ENCODE measurements around the gene AEBP1. TPM values are rescaled to one million over a fixed set of nuclear protein-coding genes. Genes with fewer than 3 reads are reported as not detected.

Gene AEBP1
- total RNA-seq, 1 donor from 2014 or later, result 21.6 TPM

DNA sequence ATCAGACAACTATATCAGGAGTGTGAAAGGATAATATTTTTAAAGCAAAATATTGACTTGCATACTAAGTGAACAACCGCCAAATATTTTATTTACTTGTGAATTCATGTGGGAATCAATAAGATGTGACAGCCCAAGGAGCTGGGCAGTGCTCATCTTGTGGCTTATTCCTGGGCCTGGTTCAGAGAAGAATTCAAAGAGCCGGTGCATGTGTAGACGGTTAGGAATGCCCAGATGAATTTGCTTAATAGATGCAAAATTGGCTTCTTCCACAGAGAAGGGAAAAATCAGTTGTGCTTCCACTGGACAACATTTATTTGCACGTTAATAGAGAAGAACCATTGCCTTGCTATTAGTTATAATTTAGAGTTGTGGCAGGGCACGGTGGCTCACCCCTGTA, 32.6 kb downstream of the AEBP1 start:
- no peaks in the 10 kb centered on the region for H3K36me3 Mint-ChIP-seq (ENCODE audit: low read depth)
- H3K4me1 Mint-ChIP-seq, result no peaks in the 10 kb centered on the region
- peaks cover 3% of the 10 kb centered on the region for H3K27me3 Mint-ChIP-seq
- no peak for DNase-seq
- H3K4me3 Mint-ChIP-seq, result no peak overlapping the region
- H3K9me3 Mint-ChIP-seq, result no peaks in the 10 kb centered on the region
- intact Hi-C loops (cut with micrococcal nuclease), result no loop called here
- no peak overlapping the region for H3K27ac Mint-ChIP-seq

DNA sequence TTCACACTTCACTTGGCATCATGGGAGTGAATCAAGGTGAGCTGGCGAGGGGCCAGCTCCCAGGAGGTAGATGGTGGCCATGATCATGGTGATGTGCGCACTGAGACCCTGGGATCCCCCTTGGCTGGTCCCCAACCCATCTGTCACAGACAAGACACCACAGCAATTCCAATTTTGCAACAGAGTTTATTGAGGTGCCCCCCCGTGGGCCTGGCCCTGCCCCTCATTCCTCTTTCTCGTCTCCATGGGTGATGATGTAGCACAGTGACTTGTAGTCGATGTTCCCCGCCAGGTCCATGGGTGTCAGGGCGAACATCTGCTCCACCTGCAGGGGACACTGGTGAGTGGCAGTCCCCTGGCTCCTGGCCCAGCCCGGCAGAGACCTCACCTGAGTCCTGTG, 34.6 kb downstream of the AEBP1 start:
- H3K27me3 Mint-ChIP-seq, result peaks cover 3% of the 10 kb centered on the region
- no peaks in the 10 kb centered on the region for H3K36me3 Mint-ChIP-seq (ENCODE audit: low read depth)
- no peak overlapping the region for H3K27ac Mint-ChIP-seq
- H3K4me3 Mint-ChIP-seq, result no peak overlapping the region
- no peaks in the 10 kb centered on the region for H3K4me1 Mint-ChIP-seq
- H3K9me3 Mint-ChIP-seq, result no peaks in the 10 kb centered on the region
- intact Hi-C loops (cut with micrococcal nuclease), result no loop called here
- no peak for DNase-seq

GRCh38 chr7:44139311-44140010, 35.3 kb downstream of the AEBP1 start:
- Mint-ChIP-seq H3K36me3 (ENCODE audit: low read depth) (no peaks in the 10 kb centered on the region), H3K4me1 (no peaks in the 10 kb centered on the region), H3K27me3 (peaks cover 3% of the 10 kb centered on the region), H3K27ac (no peak overlapping the region), H3K4me3 (no peak overlapping the region), H3K9me3 (no peaks in the 10 kb centered on the region)
- DNase-seq, result no peak
- intact Hi-C loops (cut with micrococcal nuclease), result no loop called here

DNA sequence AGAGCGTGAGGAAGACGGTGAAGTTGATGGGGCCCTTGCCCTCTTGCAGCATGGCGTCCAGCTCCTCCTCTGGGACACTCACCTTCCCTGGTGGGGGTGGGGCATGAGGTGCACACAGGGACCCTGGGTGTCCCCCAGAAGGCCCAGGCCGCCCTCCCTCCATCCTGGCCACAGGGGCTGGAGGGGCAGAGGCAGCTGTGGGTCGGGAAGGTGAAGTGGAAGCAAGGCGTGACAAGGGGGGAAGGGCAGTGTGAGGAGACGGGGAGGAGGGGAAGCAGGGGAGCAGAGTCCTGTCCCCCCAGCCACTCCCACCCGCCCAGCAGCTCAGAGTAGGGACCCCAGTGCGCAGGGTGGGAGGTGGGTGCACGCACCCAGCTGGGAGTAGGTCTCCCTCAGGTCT, 36.2 kb downstream of the AEBP1 start:
- Mint-ChIP-seq H3K4me3 (no peak overlapping the region), H3K27ac (no peak overlapping the region), H3K9me3 (no peaks in the 10 kb centered on the region)

DNA sequence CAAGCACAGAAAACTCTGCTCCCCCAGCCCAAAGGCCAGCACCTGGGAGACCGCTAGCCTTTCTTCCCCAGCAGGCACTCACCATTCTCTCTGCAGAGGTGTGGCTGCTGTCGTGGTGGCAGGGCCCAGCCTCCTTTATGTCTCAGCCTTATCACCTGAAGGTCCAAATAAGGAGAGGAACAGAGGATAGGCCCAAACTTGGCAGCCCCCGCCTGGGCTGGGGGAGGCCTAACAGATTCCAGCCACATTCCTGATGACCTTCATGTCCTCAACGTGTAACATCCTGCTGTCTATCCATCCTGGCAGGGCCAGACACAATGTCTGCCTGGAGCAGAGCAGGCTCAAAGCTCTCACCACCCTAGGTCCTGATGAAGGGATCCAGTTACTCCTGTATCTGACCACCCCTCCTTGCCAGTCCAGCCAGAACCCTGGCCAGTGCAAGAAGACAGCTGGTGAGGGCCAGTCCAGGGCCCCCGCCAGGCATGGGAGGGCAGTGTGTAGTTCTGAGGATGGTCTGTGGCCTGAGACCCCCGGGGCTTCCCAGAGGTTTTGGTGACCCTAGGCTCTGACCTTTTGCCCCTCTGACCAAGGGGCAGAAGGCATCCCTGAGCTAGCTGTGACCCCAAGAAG, 37.2 kb downstream of the AEBP1 start, which contains the start of gene MYL7:
Gene MYL7, minus strand, starts transcription at position 112 of the 630 bp plus-strand sequence. Its CDS starts 27 bp downstream, at position 85.
- Mint-ChIP-seq H3K4me1 (peaks cover 7% of the 10 kb centered on the region), H3K9me3 (no peaks in the 10 kb centered on the region), H3K4me3 (no peak within 1 kb of the TSS), H3K36me3 (ENCODE audit: low read depth) (no peaks in the 10 kb centered on the region), H3K27ac (no peak within 1 kb of the TSS), H3K27me3 (peaks cover 8% of the 10 kb centered on the region)
- no peak for DNase-seq
- intact Hi-C loops (cut with micrococcal nuclease), result no loop called here

More for the DNA sequence above, 36.2 kb downstream of the AEBP1 start:
- DNase-seq, result no peak
- Mint-ChIP-seq H3K4me1 (peaks cover 3% of the 10 kb centered on the region), H3K36me3 (ENCODE audit: low read depth) (no peaks in the 10 kb centered on the region), H3K27me3 (peaks cover 7% of the 10 kb centered on the region)
- intact Hi-C loops (cut with micrococcal nuclease), result no loop called here

DNA sequence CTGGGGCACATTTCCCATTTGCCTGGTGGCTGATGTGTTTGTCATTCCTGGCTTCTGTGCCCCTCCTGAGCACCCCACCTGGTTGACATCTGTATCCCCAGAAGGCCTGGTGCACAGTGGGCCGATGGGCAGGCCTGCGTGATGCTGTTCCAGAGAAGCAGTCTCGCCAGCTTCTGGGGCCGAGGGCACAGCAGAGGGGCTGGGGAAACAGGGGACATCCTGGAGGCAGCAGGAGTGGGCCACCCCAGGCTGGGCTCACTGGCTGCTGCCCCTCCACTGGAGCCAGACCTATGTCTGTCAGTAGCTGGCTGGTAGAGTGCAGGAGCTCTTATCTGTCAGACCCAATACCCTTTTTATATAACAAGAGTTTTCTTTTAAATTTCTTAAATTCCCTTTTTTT, 37.9 kb downstream of the AEBP1 start:
- no peak overlapping the region for H3K27ac Mint-ChIP-seq

DNA sequence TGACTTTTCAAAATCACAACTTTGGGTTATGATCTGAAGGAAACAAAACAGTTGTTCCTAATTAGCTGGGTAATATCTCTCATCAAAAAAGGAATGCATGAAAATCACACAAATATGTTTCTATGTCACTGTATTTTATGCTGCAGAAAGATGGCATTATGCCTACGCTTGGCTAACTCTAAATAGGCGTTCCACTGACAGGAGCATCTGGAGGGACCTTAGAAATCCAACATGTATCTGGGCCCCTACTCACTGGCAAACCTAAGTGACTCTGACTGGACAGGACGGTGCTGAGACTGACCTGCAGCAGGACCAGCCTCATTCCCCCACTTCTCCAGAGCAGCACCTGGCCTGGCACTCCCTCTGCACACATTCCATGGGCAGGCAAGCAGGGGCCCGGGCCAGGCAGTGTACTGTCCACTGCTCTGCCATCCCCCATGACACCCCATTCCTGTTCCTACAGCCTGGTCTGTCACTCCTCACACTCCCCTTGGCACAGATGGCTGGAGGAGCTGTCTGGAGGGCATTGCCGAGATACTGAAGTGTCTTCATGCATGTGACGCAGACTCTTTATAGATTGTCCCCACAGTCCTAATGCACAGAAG, 39.6 kb downstream of the AEBP1 start:
- no peak overlapping the region for H3K4me3 Mint-ChIP-seq
- no peaks in the 10 kb centered on the region for H3K36me3 Mint-ChIP-seq (ENCODE audit: low read depth)
- H3K4me1 Mint-ChIP-seq, result peaks cover 10% of the 10 kb centered on the region
- no peak for DNase-seq
- peaks cover 10% of the 10 kb centered on the region for H3K27me3 Mint-ChIP-seq
- no peaks in the 10 kb centered on the region for H3K9me3 Mint-ChIP-seq
- H3K27ac Mint-ChIP-seq, result no peak overlapping the region
- intact Hi-C loops (cut with micrococcal nuclease), result no loop called here

More for the DNA sequence above, 37.9 kb downstream of the AEBP1 start:
- no peaks in the 10 kb centered on the region for H3K9me3 Mint-ChIP-seq
- no peak overlapping the region for H3K4me3 Mint-ChIP-seq
- intact Hi-C loops (cut with micrococcal nuclease), result no loop called here
- no peaks in the 10 kb centered on the region for H3K36me3 Mint-ChIP-seq (ENCODE audit: low read depth)
- peaks cover 10% of the 10 kb centered on the region for H3K4me1 Mint-ChIP-seq
- no peak for DNase-seq
- peaks cover 7% of the 10 kb centered on the region for H3K27me3 Mint-ChIP-seq

- Mint-ChIP-seq H3K36me3 (ENCODE audit: low read depth) (no peaks in the 10 kb centered on the region), H3K4me3 (no peak overlapping the region), H3K4me1 (peaks cover 10% of the 10 kb centered on the region), H3K27ac (no peak overlapping the region), H3K9me3 (no peaks in the 10 kb centered on the region), H3K27me3 (peaks cover 10% of the 10 kb centered on the region)
- no peak for DNase-seq
- intact Hi-C loops (cut with micrococcal nuclease), result no loop called here
Observed at GRCh38 chr7:44144426-44144967, 40.4 kb downstream of the AEBP1 start.

- no peaks in the 10 kb centered on the region for H3K36me3 Mint-ChIP-seq (ENCODE audit: low read depth)
- H3K4me3 Mint-ChIP-seq, result peak overlapping the region; percentile 82
- intact Hi-C loops (cut with micrococcal nuclease), result no loop called here
- H3K4me1 Mint-ChIP-seq, result peaks cover 10% of the 10 kb centered on the region
- no peak overlapping the region for H3K27ac Mint-ChIP-seq
- no peaks in the 10 kb centered on the region for H3K9me3 Mint-ChIP-seq
- peaks cover 10% of the 10 kb centered on the region for H3K27me3 Mint-ChIP-seq
- DNase-seq, result no peak
Observed at GRCh38 chr7:44144968-44145478, 40.9 kb downstream of the AEBP1 start.

DNA sequence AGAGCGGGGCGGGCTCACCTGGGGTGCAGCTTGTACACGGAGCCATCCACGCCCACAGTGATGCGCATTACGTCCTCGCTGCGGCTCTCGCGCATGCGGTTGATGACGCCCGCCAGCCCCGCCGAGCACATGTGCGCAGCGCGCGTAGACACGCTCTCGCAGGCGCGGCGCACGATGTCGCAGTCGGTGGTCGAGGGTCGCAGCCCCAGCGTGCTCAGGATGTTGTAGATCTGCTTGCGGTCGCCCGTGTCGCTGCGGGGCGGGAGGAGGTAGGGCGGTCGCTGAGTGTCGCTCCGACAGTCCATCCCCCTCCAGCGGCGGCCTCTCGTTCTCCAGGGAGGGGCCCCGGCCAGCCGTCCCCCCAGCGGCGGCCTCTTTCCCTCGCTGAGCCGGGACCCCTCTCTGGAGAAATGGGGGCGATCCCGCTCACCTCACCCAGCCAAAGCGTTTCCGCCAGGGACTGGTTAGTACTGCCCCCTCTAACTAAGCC, 41.4 kb downstream of the AEBP1 start:
- H3K27ac Mint-ChIP-seq, result peak overlapping the region; percentile 82
- intact Hi-C loops (cut with micrococcal nuclease), result no loop called here

DNA sequence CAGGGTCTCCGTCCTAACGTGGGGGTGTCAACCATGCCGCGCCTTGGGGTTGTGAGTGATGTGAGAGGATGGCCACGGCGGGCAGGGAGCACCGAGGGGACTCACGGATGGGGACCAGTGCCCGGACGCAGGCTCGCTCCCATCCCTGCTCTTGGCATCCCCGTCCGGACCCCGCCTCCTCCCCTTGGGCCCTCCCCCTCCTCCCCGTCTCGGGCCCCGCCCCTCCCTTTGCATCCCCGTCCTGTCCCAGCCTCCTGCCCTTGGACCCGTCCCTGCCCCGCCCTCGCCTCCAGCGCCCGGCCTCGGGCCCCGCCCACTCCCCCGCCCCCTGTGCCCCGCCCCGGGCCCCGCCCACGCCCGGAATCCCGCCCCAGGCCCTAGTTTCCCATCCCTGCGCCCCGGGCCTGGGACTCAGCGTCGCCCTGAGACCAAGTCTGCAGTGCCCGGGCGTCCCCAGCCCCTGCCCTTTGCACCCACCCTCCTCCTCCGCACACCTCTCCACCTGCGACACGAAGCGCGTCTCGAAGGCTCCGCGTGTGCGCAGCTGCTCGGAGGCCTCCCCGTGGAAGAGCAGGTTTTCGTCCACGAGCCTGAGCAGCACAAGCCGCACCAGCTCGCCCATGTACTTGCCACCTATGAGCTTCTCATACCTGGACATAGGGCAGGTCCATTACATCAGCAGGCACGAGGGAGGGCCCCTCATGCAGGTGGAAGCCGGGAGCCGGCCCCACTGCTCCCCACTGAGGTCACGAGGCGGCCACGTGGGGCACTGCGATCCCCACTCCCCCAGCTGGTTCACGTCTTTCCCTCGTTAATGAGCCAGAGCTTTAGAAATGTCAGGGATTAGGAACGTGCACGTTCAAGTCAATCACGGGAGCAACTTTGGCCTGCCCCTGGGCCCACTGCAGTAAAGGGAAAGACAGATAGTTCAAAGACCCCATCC, 42.1 kb downstream of the AEBP1 start:
- peaks cover 10% of the 10 kb centered on the region for H3K4me1 Mint-ChIP-seq
- no peaks in the 10 kb centered on the region for H3K36me3 Mint-ChIP-seq (ENCODE audit: low read depth)
- H3K27ac Mint-ChIP-seq, result peak overlapping the region; percentile 82
- H3K27me3 Mint-ChIP-seq, result peaks cover 10% of the 10 kb centered on the region
- intact Hi-C loops (cut with micrococcal nuclease), result loop anchor here (1.0 to 2.0 kb wide), 2 partner anchors 23 to 63 kb away; partner anchors contain the start of genes POLD2 and POLM
- no peaks in the 10 kb centered on the region for H3K9me3 Mint-ChIP-seq
- DNase-seq, result peak; percentile 91
- H3K4me3 Mint-ChIP-seq, result peak overlapping the region; percentile 82

More for the DNA sequence above, 41.4 kb downstream of the AEBP1 start:
- H3K4me3 Mint-ChIP-seq, result peak overlapping the region; percentile 82
- no peaks in the 10 kb centered on the region for H3K36me3 Mint-ChIP-seq (ENCODE audit: low read depth)
- peaks cover 10% of the 10 kb centered on the region for H3K4me1 Mint-ChIP-seq
- peaks cover 10% of the 10 kb centered on the region for H3K27me3 Mint-ChIP-seq
- peak; percentile 83 for DNase-seq
- no peaks in the 10 kb centered on the region for H3K9me3 Mint-ChIP-seq

- Mint-ChIP-seq H3K4me1 (peaks cover 10% of the 10 kb centered on the region), H3K27me3 (peaks cover 10% of the 10 kb centered on the region), H3K9me3 (no peaks in the 10 kb centered on the region), H3K27ac (no peak overlapping the region), H3K4me3 (no peak overlapping the region), H3K36me3 (ENCODE audit: low read depth) (no peaks in the 10 kb centered on the region)
- no peak for DNase-seq
- intact Hi-C loops (cut with micrococcal nuclease), result loop anchor here (2.0 kb wide), 1 partner anchor 65 kb away; the partner anchor contains the start of gene POLM
Observed at GRCh38 chr7:44147026-44147991, 43.2 kb downstream of the AEBP1 start.

Data from activated CD4-positive, alpha-beta T cell treated with anti-CD3 and anti-CD28 coated beads, Interleukin-2, amount 10 ng/mL, durations not matched to agents 24 days and 14 days (primary cell).